HG02840 (cell line): ENCODE data around the gene MGAT4A.
"Not testable (repeated sequence)": the region's sequence is repeated elsewhere in the genome, so short reads cannot be mapped to it uniquely, and the experiment has no call there.

ENCODE experiments used
- ATAC-seq: cut with Tn5 transposase; IDR thresholded peaks from one replicate; pipeline ENCODE4 v1.9.1; 2021; ENCODE audit warnings: mild to moderate bottlenecking, moderate library complexity, moderate number of reproducible peaks; ENCODE audit not compliant: unreplicated experiment, low FRiP score

MGAT4A gene

GRCh38 chr2:98759827-98760625 is 29.1 kb upstream of the MGAT4A start:
- ATAC-seq: no peak

- ATAC-seq: no peak
Observed at GRCh38 chr2:98759338-98759737, 28.4 kb upstream of the MGAT4A start.

GRCh38 chr2:98757904-98758421 is 27.0 kb upstream of the MGAT4A start:
- ATAC-seq: no peak

GRCh38 chr2:98753801-98754200 is 22.9 kb upstream of the MGAT4A start:
- no peak for ATAC-seq

GRCh38 chr2:98752711-98753110 is 21.8 kb upstream of the MGAT4A start:
- ATAC-seq: not testable (repeated sequence)

- ATAC-seq: no peak
Observed at GRCh38 chr2:98751748-98752147, 20.8 kb upstream of the MGAT4A start.

GRCh38 chr2:98750593-98751282 is 19.8 kb upstream of the MGAT4A start:
- ATAC-seq: no peak

- no peak for ATAC-seq
Observed at GRCh38 chr2:98749066-98749450, 18.1 kb upstream of the MGAT4A start.

- no peak for ATAC-seq
Observed at GRCh38 chr2:98748292-98749065, 17.5 kb upstream of the MGAT4A start.

- no peak for ATAC-seq
Observed at GRCh38 chr2:98747888-98748287, 17.0 kb upstream of the MGAT4A start.

- ATAC-seq: no peak
Observed at GRCh38 chr2:98746426-98746825, 15.5 kb upstream of the MGAT4A start.

- no peak for ATAC-seq
Observed at GRCh38 chr2:98744595-98744994, 13.7 kb upstream of the MGAT4A start.

- no peak for ATAC-seq
Observed at GRCh38 chr2:98743835-98744234, 12.9 kb upstream of the MGAT4A start.

- ATAC-seq: no peak
Observed at GRCh38 chr2:98739020-98739419, 8.1 kb upstream of the MGAT4A start.

GRCh38 chr2:98738304-98738703 is 7.4 kb upstream of the MGAT4A start:
- no peak for ATAC-seq

- no peak for ATAC-seq
Observed at GRCh38 chr2:98737848-98738247, 6.9 kb upstream of the MGAT4A start.

GRCh38 chr2:98736464-98736889 is 5.5 kb upstream of the MGAT4A start:
- no peak for ATAC-seq

- no peak for ATAC-seq
Observed at GRCh38 chr2:98734823-98735260, 3.9 kb upstream of the MGAT4A start.

GRCh38 chr2:98734162-98734561 is 3.2 kb upstream of the MGAT4A start:
- ATAC-seq: no peak

GRCh38 chr2:98732430-98733051 is 1.6 kb upstream of the MGAT4A start:
- no peak for ATAC-seq
